Measurements from ENCODE around the gene ZNF385A. TPM values are rescaled to one million over a fixed set of nuclear protein-coding genes. Genes with fewer than 3 reads are reported as not detected.
A peak's percentile ranks its signal among the peaks of the same experiment; 100 is the strongest.

Gene ZNF385A
- total RNA-seq, 1 experiment from 2014 or later = 5.7 TPM

- Histone ChIP-seq H3K27me3 (ENCODE audit: insufficient read depth, low read length) (peaks cover 3% of the 10 kb centered on the region; the same call in 1 of the 2 replicates), H3K79me1 (ENCODE audit: insufficient read depth, low read depth, low read length, poor library complexity, severe bottlenecking) (no peaks in the 10 kb centered on the region), H4K20me1 (ENCODE audit: control insufficient read depth, insufficient read depth, insufficient read length) (no peaks in the 10 kb centered on the region), H2AFZ (ENCODE audit: low read length) (no peak overlapping the region), H3T11ph (ENCODE audit: low read length) (no peak overlapping the region), H2BK12ac (ENCODE audit: insufficient read length, low read depth, low read length) (no peak overlapping the region), H3K4ac (ENCODE audit: low read depth, low read length) (no peak overlapping the region), H2BK15ac (ENCODE audit: low read depth, low read length) (no peak overlapping the region), H2BK5ac (ENCODE audit: insufficient read length, low read length) (no peak overlapping the region), H3K18ac (ENCODE audit: insufficient read length, low read depth, low read length) (no peak overlapping the region), H2AK5ac (ENCODE audit: insufficient read length, low read length) (no peak overlapping the region), H3K9me3 (ENCODE audit: control insufficient read depth, low read depth, low read length) (no peaks in the 10 kb centered on the region), H3K23me2 (ENCODE audit: insufficient read length, low read depth, low read length, poor library complexity, severe bottlenecking) (no peaks in the 10 kb centered on the region), H3K23ac (ENCODE audit: insufficient read length, low read depth, low read length) (no peak overlapping the region), H4K8ac (replicated peaks; ENCODE audit: insufficient read length, low read depth, low read length) (no peak overlapping the region), H2BK20ac (ENCODE audit: low read depth, low read length, poor library complexity, severe bottlenecking) (no peak overlapping the region), H3K56ac (ENCODE audit: insufficient read length, low read depth, low read length) (no peak overlapping the region), H3K79me2 (ENCODE audit: insufficient read depth, low read length) (no peaks in the 10 kb centered on the region), H2BK120ac (ENCODE audit: low read depth, low read length, poor library complexity, severe bottlenecking) (no peak overlapping the region), H3K27ac (ENCODE audit: insufficient read length, low read depth, low read length) (no peak overlapping the region), H3K14ac (ENCODE audit: insufficient read depth, low read length) (no peak overlapping the region; the same call in 1 of the 2 replicates), H4K5ac (ENCODE audit: insufficient read length, low read depth, low read length) (no peak overlapping the region), H3K9ac (ENCODE audit: extremely low read depth, insufficient read length, low read length) (no peak overlapping the region), H4K91ac (ENCODE audit: insufficient read length, low read depth, low read length) (no peak overlapping the region), H3K4me2 (ENCODE audit: insufficient read depth, insufficient read length, low read length) (no peak overlapping the region), H3K4me1 (ENCODE audit: insufficient read depth, low read length) (peaks cover 14% of the 10 kb centered on the region; the same call in 1 of the 2 replicates)
- Mint-ChIP-seq H3K4me1 (peaks cover 32 to 55% of the 10 kb centered on the region in 2 experiments), H3K27ac (0 out of 7 replicates have a peak overlapping the region, but pooled peaks of 1 of the 3 experiments have one; percentile 23), H3K9me3 (peaks cover 3 to 7% of the 10 kb centered on the region in 2 experiments; a peak in 3 of 5 replicates), H3K4me3 (no peak overlapping the region; a peak in 1 of 5 replicates), H3K36me3 (ENCODE audit: insufficient read depth in 1 of 3, low read depth in 3 of 3) (no peaks in the 10 kb centered on the region), H3K27me3 (ENCODE audit: low read depth) (peaks cover 90% of the 10 kb centered on the region)
- DNase-seq = peak; percentile 57
- WGBS (ENCODE audit: extremely low coverage, insufficient read length, low lambda C conversion rate) = no CpG with 5 or more reads among the region's 13 CpGs
- TF ChIP-seq CTCF (conservative IDR thresholded peaks at IDR 0.05) = no peak
Observed at GRCh38 chr12:54428050-54429013, 43.8 kb upstream of the ZNF385A start.
